GM23248 (cell line): Measurements from ENCODE around the gene MSANTD1. TPM values are rescaled to one million over a fixed set of nuclear protein-coding genes. Genes with fewer than 3 reads are reported as not detected.

Source experiments
- DNase-seq: peaks from one replicate; pipeline ENCODE4 v3.0.0-alpha.2; 2015
- H2AFZ ChIP-seq: fragments of 200-600 bp; sonication (generic); 2 replicates; pipeline ENCODE4 v1.6.1; 2016; ENCODE audit warnings: antibody characterized with exemption
- H3F3A ChIP-seq: fragments of 200-600 bp; sonication (generic); 2 replicates; pipeline ENCODE4 v1.6.1; 2016; ENCODE audit warnings: mild to moderate bottlenecking, antibody characterized with exemption, mixed run types; ENCODE audit not compliant: insufficient read depth
- H3K27ac ChIP-seq: fragments of 200-600 bp; sonication (generic); 2 replicates; pipeline ENCODE4 v1.5.1; 2016; ENCODE audit warnings: mild to moderate bottlenecking
- H3K27me3 ChIP-seq: fragments of 200-600 bp; sonication (generic); replicated peaks from 2 replicates; pipeline ENCODE4 v1.6.1; 2016; ENCODE audit warnings: mild to moderate bottlenecking; ENCODE audit not compliant: insufficient read depth
- H3K36me3 ChIP-seq: fragments of 200-600 bp; sonication (generic); 2 replicates; pipeline ENCODE4 v1.6.1; 2016; ENCODE audit warnings: low read depth, mild to moderate bottlenecking
- H3K4me1 ChIP-seq: fragments of 200-600 bp; sonication (generic); 2 replicates; pipeline ENCODE4 v1.6.1; 2016; ENCODE audit warnings: mild to moderate bottlenecking; ENCODE audit not compliant: insufficient read depth
- H3K4me2 ChIP-seq: fragments of 200-600 bp; sonication (generic); one replicate; pipeline ENCODE4 v1.6.1; 2016; ENCODE audit warnings: mild to moderate bottlenecking; ENCODE audit not compliant: unreplicated experiment
- H3K4me3 ChIP-seq: fragments of 200-600 bp; sonication (generic); 2 replicates; pipeline ENCODE4 v1.5.1; 2016; ENCODE audit warnings: mild to moderate bottlenecking
- H3K79me2 ChIP-seq: fragments of 200-600 bp; sonication (generic); 2 replicates; pipeline ENCODE4 v1.6.1; 2016; ENCODE audit warnings: mild to moderate bottlenecking; ENCODE audit not compliant: insufficient read depth
- H3K9ac ChIP-seq: fragments of 200-600 bp; sonication (generic); 2 replicates; pipeline ENCODE4 v1.6.1; 2016; ENCODE audit warnings: mild to moderate bottlenecking
- H3K9me2 ChIP-seq: fragments of 200-600 bp; sonication (generic); 2 replicates; pipeline ENCODE4 v1.6.1; 2016; ENCODE audit warnings: mixed run types, mild to moderate bottlenecking, moderate library complexity; ENCODE audit not compliant: insufficient read depth
- H3K9me3 ChIP-seq: fragments of 200-600 bp; sonication (generic); one replicate; pipeline ENCODE4 v1.6.1; 2017; ENCODE audit warnings: low read depth
- H4K20me1 ChIP-seq: fragments of 200-600 bp; sonication (generic); 2 replicates; pipeline ENCODE4 v1.6.0; 2016; ENCODE audit not compliant: insufficient read depth
- EZH2 ChIP-seq: fragments of 200-600 bp; sonication (generic); IDR thresholded peaks from 2 replicates; pipeline ENCODE4 v1.6.1; 2018; ENCODE audit warnings: antibody characterized with exemption, mild to moderate bottlenecking; ENCODE audit not compliant: insufficient read depth, poor library complexity, severe bottlenecking
- EZH2phosphoT487 ChIP-seq: fragments of 200-600 bp; sonication (generic); IDR thresholded peaks from 2 replicates; pipeline ENCODE4 v1.6.1; 2018; ENCODE audit warnings: antibody characterized with exemption, moderate library complexity, mild to moderate bottlenecking, low read depth; ENCODE audit not compliant: insufficient read depth
- WGBS, 2 experiments: methylation state at CpG; one replicate each; pipeline ENCODE4 v1.1.6; 2015 to 2017; ENCODE audit warnings: low lambda C conversion rate in 2 of 2, low coverage in 1 of 2; ENCODE audit errors: missing lambda C conversion rate in 2 of 2; 5-methylcytosine and 5-hydroxymethylcytosine counted together
- in situ Hi-C: fragments of 300-500 bp; cut with MboI; formaldehyde crosslinking; loops from 2 replicates; pipeline ENCODE4 v1.15.0; 2020
- polyA plus RNA-seq: library from polyadenylated mRNA; unstranded; fragments of >200 nt; fragmentation: Nextera tagmentation; extraction: Ambion mirVana; gene quantifications from 2 replicates; pipeline ENCODE4 v1.2.1, GENCODE V29; 2016
- total RNA-seq: library from RNA; depleted of rRNA; stranded (reverse); fragments of >200 nt; shearing (Covaris generic); gene quantifications from 2 replicates; pipeline ENCODE4 v1.2.3, GENCODE V29; 2014

MSANTD1 gene
- total and polyA plus RNA-seq, 2 experiments from 2014 or later: not detected

DNA sequence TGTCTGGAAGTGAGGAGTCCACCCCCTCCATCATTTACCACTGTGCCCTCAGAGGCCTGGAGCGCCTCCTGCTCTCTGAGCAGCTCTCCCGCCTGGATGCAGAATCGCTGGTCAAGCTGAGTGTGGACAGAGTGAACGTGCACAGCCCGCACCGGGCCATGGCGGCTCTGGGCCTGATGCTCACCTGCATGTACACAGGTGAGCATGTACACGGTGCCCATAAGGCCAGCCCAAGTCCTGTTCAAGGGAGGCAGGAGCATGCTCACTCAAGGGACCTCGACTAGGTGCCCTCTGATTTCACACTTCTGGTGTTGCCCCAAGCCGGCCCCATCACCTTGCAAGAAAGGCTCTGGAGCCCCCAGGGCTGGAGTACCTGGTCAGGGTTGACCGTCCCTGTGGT, 13.4 kb upstream of the MSANTD1 start:
- no peak for DNase-seq
- Histone ChIP-seq H3F3A (no peaks in the 10 kb centered on the region), H3K4me3 (no peak overlapping the region), H3K9me3 (no peaks in the 10 kb centered on the region), H3K79me2 (no peaks in the 10 kb centered on the region), H3K4me1 (no peaks in the 10 kb centered on the region), H3K27ac (no peak overlapping the region), H2AFZ (no peak overlapping the region), H3K27me3 (no peaks in the 10 kb centered on the region), H3K36me3 (no peaks in the 10 kb centered on the region; the same call in 1 of the 2 replicates), H3K9ac (no peak overlapping the region), H3K9me2 (no peaks in the 10 kb centered on the region), H3K4me2 (no peak overlapping the region), H4K20me1 (no peaks in the 10 kb centered on the region)
- no peak for TF ChIP-seq EZH2
- no peak for TF ChIP-seq EZH2phosphoT487
- 92 to 96% methylated on average over 10 to 11 of the region's 11 CpGs for WGBS, 2 experiments
- in situ Hi-C loops: no loop called here

DNA sequence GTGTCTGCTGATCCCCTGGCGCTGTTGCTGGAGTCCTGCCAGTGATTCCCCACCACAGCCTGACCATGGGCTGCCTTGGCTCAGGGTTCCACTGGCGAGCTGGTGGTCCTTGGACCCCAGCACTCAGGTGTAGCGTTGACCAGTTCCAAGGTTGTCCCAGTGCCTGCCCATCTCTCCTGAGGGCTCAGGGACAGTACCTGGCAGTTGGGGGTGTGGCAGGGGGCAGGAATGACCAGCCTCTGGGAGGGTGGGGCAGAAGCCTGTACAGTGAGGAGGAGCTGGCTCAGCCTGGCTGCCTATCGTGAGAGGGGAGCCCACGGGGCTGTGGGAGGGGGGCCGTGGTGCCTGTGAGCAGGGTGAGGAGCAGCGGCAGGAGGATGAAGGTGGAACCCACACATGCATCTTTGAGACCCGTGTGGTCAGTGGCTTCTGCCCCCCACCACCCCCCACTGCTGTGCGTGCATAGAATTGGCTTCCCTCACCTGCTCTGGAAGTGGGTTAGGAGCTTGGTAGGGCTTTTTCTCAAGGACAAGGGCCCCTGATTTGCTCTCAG, 12.6 kb upstream of the MSANTD1 start:
- in situ Hi-C loops: no loop called here
- Histone ChIP-seq H3K4me1 (no peaks in the 10 kb centered on the region), H3K36me3 (no peaks in the 10 kb centered on the region; the same call in 1 of the 2 replicates), H3K79me2 (no peaks in the 10 kb centered on the region), H3K9me3 (no peaks in the 10 kb centered on the region), H2AFZ (no peak overlapping the region), H4K20me1 (no peaks in the 10 kb centered on the region), H3K9ac (no peak overlapping the region), H3K27me3 (no peaks in the 10 kb centered on the region), H3K4me2 (no peak overlapping the region), H3F3A (no peaks in the 10 kb centered on the region), H3K9me2 (no peaks in the 10 kb centered on the region), H3K27ac (no peak overlapping the region), H3K4me3 (no peak overlapping the region)
- TF ChIP-seq EZH2 (no peak), EZH2phosphoT487 (no peak)
- WGBS, 2 experiments: 92 to 100% methylated on average over 5 to 9 of the region's 9 CpGs
- DNase-seq: no peak

DNA sequence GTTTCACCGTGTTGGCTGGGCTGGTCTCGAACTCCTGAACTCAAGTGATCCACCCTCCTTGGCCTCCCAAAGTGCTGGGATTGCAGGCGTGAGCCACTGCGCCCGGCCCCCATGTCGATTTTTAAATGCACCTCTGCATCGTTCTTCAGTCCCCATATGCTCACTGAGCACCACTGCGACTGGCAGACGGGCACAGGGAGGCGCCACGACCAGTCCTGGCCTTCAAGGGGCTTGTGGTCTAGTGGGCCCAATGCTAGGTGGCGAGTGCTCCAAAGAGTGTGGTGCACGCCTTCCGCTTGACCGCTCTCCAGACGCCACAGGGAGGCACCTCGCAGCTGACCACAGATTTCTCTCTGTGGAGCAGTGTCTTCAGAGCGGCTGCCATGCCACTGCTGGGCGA, 11.7 kb upstream of the MSANTD1 start:
- Histone ChIP-seq H3K4me3 (no peak overlapping the region), H3K79me2 (no peaks in the 10 kb centered on the region), H4K20me1 (no peaks in the 10 kb centered on the region), H3K4me2 (no peak overlapping the region), H3K9ac (no peak overlapping the region), H3K27me3 (no peaks in the 10 kb centered on the region), H3F3A (peaks cover 2% of the 10 kb centered on the region; the same call in 1 of the 2 replicates), H3K27ac (no peak overlapping the region), H3K9me3 (no peaks in the 10 kb centered on the region), H3K4me1 (no peaks in the 10 kb centered on the region), H2AFZ (no peak overlapping the region), H3K9me2 (no peaks in the 10 kb centered on the region), H3K36me3 (no peaks in the 10 kb centered on the region; the same call in 1 of the 2 replicates)
- TF ChIP-seq EZH2phosphoT487: no peak
- TF ChIP-seq EZH2: no peak
- in situ Hi-C loops: no loop called here
- 96 to 97% methylated on average over 19 of the region's 19 CpGs for WGBS, 2 experiments
- no peak for DNase-seq

DNA sequence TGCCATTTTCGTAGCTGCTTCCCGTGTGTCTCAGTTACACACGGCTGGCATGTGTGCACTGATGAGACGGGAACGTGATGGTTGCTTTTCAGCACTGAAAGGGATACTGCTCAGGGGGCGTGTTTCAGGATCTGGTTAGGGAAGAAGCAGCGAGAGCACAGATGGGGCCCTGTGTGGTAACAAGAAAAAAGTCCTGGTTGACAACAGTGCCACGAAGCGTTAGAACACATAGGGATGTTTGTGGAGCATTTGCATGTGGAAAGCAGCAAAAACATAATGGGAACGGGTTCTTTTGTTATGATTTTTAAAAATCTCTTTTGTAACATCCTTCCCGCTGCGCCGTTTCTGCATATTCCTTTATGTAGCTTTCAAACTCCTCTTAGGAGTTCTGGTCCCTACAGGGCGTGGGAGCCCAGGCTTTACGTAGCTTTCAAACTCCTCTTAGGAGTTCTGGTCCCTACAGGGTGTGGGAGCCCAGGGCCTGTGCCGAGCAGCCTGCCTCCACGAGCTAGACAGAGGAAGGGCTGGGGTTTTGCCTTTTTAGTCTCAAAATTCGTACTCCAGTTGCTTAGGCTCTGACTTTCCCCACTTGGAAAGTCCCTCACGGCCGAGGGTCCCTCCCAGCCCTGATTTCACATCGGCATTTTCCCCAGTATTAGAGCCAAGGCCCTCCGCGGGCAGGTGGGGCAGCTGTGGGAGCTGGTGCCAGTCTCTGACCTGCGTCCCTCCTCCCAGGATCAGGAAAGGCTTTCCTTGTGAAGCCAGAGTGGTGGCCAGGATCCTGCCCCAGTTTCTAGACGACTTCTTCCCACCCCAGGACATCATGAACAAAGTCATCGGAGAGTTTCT, 11.0 kb upstream of the MSANTD1 start:
- Histone ChIP-seq H3K4me3 (no peak overlapping the region), H3F3A (peaks cover 3% of the 10 kb centered on the region; the same call in 1 of the 2 replicates), H3K4me2 (no peak overlapping the region), H3K9ac (no peak overlapping the region), H4K20me1 (no peaks in the 10 kb centered on the region), H3K36me3 (no peaks in the 10 kb centered on the region; the same call in 1 of the 2 replicates), H3K27me3 (no peaks in the 10 kb centered on the region), H3K27ac (no peak overlapping the region), H3K4me1 (no peaks in the 10 kb centered on the region), H3K9me3 (no peaks in the 10 kb centered on the region), H3K9me2 (no peaks in the 10 kb centered on the region), H2AFZ (no peak overlapping the region), H3K79me2 (no peaks in the 10 kb centered on the region)
- 81 to 84% methylated on average over 26 of the region's 26 CpGs for WGBS, 2 experiments
- TF ChIP-seq EZH2phosphoT487: no peak
- TF ChIP-seq EZH2: no peak
- in situ Hi-C loops: no loop called here
- DNase-seq: no peak
